ENCODE results near the gene EIF2S3.

Gene EIF2S3

GRCh38 chrX:24110069-24110468 lies 55.3 kb downstream of the EIF2S3 start:
- DNase-seq (ENCODE audit: low spot score): no peak
- TF ChIP-seq CTCF (IDR thresholded peaks at IDR 0.05): no peak
- Histone ChIP-seq H3K27ac (no peak overlapping the region), H3K4me3 (no peak overlapping the region)

- Histone ChIP-seq H3K4me3 (no peak overlapping the region), H3K27ac (no peak overlapping the region)
- no peak for TF ChIP-seq CTCF (IDR thresholded peaks at IDR 0.05)
- no peak for DNase-seq (ENCODE audit: low spot score)
These were observed 58.4 kb downstream of the EIF2S3 start for GRCh38 chrX:24113181-24113580.

GRCh38 chrX:24117258-24117657 lies 62.5 kb downstream of the EIF2S3 start:
- no peak overlapping the region for H3K27ac ChIP-seq
- DNase-seq (ENCODE audit: low spot score): no peak
- TF ChIP-seq CTCF (IDR thresholded peaks at IDR 0.05): no peak
- no peak overlapping the region for H3K4me3 ChIP-seq

- no peak for TF ChIP-seq CTCF (IDR thresholded peaks at IDR 0.05)
- no peak for DNase-seq (ENCODE audit: low spot score)
These were observed 69.6 kb downstream of the EIF2S3 start for GRCh38 chrX:24124244-24124799.

GRCh38 chrX:24125028-24125612 lies 70.4 kb downstream of the EIF2S3 start:
- H3K27ac ChIP-seq: no peak overlapping the region
- H3K4me3 ChIP-seq: no peak overlapping the region
- no peak for TF ChIP-seq CTCF (IDR thresholded peaks at IDR 0.05)
- DNase-seq (ENCODE audit: low spot score): no peak

More at GRCh38 chrX:24124244-24124799, 69.6 kb downstream of the EIF2S3 start:
- H3K27ac ChIP-seq: no peak overlapping the region
- H3K4me3 ChIP-seq: no peak overlapping the region
